Progenitor cell of endocrine pancreas (in vitro differentiated cells): ENCODE measurements around the gene CISTR. TPM values are rescaled to one million over a fixed set of nuclear protein-coding genes. Genes with fewer than 3 reads are reported as not detected.

Source experiments
- DNase-seq: peaks from one replicate; pipeline ENCODE4 v3.0.0; 2021; ENCODE audit warnings: low spot score; ENCODE audit not compliant: unreplicated experiment
- H3K27ac Mint-ChIP-seq: 2 replicates; pipeline ENCODE4 v1.8.0; 2021; ENCODE audit warnings: mild to moderate bottlenecking, moderate library complexity, mixed read lengths
- H3K27me3 Mint-ChIP-seq: 2 replicates; pipeline ENCODE4 v1.8.0; 2021; ENCODE audit warnings: mixed read lengths
- H3K36me3 Mint-ChIP-seq: 2 replicates; pipeline ENCODE4 v1.8.0; 2022; ENCODE audit warnings: mixed read lengths; ENCODE audit not compliant: insufficient read depth
- H3K4me1 Mint-ChIP-seq: 2 replicates; pipeline ENCODE4 v1.8.0; 2021; ENCODE audit warnings: low read depth, mixed read lengths
- H3K4me3 Mint-ChIP-seq: 2 replicates; pipeline ENCODE4 v1.8.0; 2021; ENCODE audit warnings: low read depth, mild to moderate bottlenecking, moderate library complexity, mixed read lengths
- H3K9me3 Mint-ChIP-seq: 2 replicates; pipeline ENCODE4 v1.8.0; 2021; ENCODE audit warnings: low read depth, mixed read lengths
- total RNA-seq: library from RNA; stranded (reverse); gene quantifications from 2 replicates; pipeline ENCODE4 v1.2.1, GENCODE V29; 2021
- TF ChIP-seq, protein P1 (sequence below): fragments of 200-600 bp; sonication (generic); IDR thresholded peaks from one replicate; pipeline ENCODE4 v1.5.0; 2021; ENCODE audit warnings: antibody characterized with exemption, mild to moderate bottlenecking; ENCODE audit not compliant: unreplicated experiment

CISTR gene
- total RNA-seq, 1 donor from 2014 or later, result not detected

DNA sequence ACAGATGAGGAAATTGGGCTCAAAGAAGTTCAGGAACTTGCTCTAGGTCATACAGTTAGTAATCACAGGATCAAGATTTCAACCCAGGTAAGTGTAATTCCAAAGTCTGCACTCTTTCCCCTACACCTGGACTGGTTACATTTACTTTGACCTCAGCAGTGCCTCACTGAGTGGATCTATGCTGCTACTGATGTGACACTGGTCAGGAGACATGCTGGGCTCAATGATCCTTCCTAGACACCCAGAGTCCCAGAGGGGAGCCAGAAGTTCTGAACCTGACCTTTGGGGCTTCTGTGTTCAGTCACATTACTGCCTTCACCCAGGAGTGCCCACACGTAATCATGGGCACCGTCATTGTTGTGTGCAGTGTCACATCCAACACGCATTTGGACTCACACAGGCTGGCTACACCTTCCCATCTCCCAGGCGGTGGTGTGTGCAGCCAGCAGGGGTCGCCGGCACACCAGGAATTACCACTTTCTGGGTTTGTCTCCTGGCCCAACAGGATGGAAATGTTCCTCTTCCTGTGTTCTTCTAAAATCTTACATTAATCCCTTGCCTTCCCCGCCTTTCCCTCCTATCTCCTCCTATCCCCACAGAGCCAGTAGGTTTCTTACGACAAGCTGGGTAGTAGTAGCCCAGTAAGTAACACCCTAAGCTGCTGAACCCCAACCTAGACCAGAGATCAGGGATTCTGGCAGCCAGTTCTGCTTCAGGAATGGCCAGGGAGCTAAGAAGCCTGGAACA, 50.1 kb downstream of the CISTR start:
- peak; percentile 61 for DNase-seq
- TF ChIP-seq, protein P1, sequence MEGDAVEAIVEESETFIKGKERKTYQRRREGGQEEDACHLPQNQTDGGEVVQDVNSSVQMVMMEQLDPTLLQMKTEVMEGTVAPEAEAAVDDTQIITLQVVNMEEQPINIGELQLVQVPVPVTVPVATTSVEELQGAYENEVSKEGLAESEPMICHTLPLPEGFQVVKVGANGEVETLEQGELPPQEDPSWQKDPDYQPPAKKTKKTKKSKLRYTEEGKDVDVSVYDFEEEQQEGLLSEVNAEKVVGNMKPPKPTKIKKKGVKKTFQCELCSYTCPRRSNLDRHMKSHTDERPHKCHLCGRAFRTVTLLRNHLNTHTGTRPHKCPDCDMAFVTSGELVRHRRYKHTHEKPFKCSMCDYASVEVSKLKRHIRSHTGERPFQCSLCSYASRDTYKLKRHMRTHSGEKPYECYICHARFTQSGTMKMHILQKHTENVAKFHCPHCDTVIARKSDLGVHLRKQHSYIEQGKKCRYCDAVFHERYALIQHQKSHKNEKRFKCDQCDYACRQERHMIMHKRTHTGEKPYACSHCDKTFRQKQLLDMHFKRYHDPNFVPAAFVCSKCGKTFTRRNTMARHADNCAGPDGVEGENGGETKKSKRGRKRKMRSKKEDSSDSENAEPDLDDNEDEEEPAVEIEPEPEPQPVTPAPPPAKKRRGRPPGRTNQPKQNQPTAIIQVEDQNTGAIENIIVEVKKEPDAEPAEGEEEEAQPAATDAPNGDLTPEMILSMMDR, result peak; percentile 89
- Mint-ChIP-seq H3K27me3 (peaks cover 90% of the 10 kb centered on the region), H3K9me3 (no peaks in the 10 kb centered on the region), H3K4me1 (peaks cover 5% of the 10 kb centered on the region), H3K4me3 (no peak overlapping the region), H3K36me3 (no peaks in the 10 kb centered on the region), H3K27ac (no peak overlapping the region)

- H3K9me3 Mint-ChIP-seq, result no peaks in the 10 kb centered on the region
- TF ChIP-seq, protein P1, result no peak
- H3K4me1 Mint-ChIP-seq, result peaks cover 14% of the 10 kb centered on the region
- H3K27ac Mint-ChIP-seq, result no peak overlapping the region
- H3K36me3 Mint-ChIP-seq, result no peaks in the 10 kb centered on the region
- H3K4me3 Mint-ChIP-seq, result no peak overlapping the region
- peaks cover 92% of the 10 kb centered on the region for H3K27me3 Mint-ChIP-seq
- no peak for DNase-seq
These were observed 51.2 kb downstream of the CISTR start for GRCh38 chr12:53700567-53700966.

DNA sequence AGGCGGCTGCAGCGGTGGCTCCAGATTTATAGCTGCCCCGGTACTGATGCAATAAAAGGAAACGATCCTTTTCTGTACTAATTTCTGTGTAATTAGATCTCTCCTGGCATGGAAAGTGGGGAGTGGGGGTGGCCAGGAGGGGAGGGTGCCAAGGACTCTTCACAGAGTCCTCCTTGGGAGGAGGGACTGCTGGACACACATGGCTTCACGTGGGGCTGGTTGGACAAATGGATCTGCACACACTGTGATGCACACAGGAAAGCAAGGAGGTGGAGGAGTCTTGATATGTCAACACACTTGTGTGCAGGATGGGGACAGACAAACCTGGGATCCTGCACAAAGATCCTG, 52.1 kb downstream of the CISTR start:
- no peaks in the 10 kb centered on the region for H3K36me3 Mint-ChIP-seq
- DNase-seq, result no peak
- no peaks in the 10 kb centered on the region for H3K9me3 Mint-ChIP-seq

GRCh38 chr12:53698948-53699677, 52.7 kb downstream of the CISTR start:
- H3K4me3 Mint-ChIP-seq, result no peak overlapping the region
- no peaks in the 10 kb centered on the region for H3K36me3 Mint-ChIP-seq
- peaks cover 19% of the 10 kb centered on the region for H3K4me1 Mint-ChIP-seq
- TF ChIP-seq, protein P1, result no peak
- DNase-seq, result no peak
- H3K27ac Mint-ChIP-seq, result no peak overlapping the region
- no peaks in the 10 kb centered on the region for H3K9me3 Mint-ChIP-seq
- H3K27me3 Mint-ChIP-seq, result peaks cover 98% of the 10 kb centered on the region

More for the DNA sequence above, 52.1 kb downstream of the CISTR start:
- TF ChIP-seq, protein P1, result no peak
- Mint-ChIP-seq H3K4me1 (peaks cover 19% of the 10 kb centered on the region), H3K27ac (no peak overlapping the region), H3K27me3 (peaks cover 98% of the 10 kb centered on the region), H3K4me3 (no peak overlapping the region)

DNA sequence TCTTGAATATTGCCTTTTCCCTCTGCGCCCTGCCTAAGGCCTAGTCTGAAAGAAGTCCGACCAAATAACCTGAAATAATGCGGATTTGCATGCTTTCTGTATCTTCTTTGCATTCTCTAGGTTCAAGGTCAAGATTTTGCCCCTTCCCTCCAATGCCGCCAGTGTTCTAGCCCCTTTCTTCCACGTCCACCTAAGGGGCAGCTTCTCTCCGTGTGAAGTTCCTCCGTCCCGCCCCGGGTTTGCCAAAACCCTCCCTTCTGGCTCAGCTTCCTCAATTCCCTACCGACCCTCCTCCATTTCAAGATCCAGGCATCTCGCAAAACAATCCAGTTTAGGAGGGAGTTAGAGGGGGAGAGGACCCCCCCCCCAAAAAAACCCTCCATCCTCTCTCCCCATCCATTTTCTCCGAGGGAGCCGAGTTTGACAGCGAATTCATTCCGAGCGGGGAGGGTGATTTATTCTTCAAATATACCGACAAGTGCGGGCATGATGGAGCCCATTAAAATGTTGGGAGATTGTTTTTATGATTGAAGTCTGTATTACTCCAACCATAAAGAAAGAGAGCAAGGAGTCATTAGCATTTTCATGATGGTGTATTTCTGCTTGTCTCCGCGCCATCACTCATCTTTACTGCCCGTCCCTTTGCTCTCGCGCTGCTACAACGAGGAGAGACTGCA, 55.0 kb downstream of the CISTR start:
- peak overlapping the region; percentile 19 for H3K4me3 Mint-ChIP-seq
- DNase-seq, result no peak
- no peaks in the 10 kb centered on the region for H3K36me3 Mint-ChIP-seq
- H3K4me1 Mint-ChIP-seq, result peaks cover 17% of the 10 kb centered on the region
- peaks cover 87% of the 10 kb centered on the region for H3K27me3 Mint-ChIP-seq
- H3K9me3 Mint-ChIP-seq, result no peaks in the 10 kb centered on the region
- peak overlapping the region; percentile 56 for H3K27ac Mint-ChIP-seq
- TF ChIP-seq, protein P1, result no peak

Other genes starting within 250 kb of the CISTR start
- not detected in 2 replicates for gene NPFF, start 244.5 kb downstream of the CISTR start, total RNA-seq
- 47.5 and 51.7 TPM in 2 replicates for gene ATF7, start 125.6 kb downstream of the CISTR start, total RNA-seq
- gene ATP5MC2, start 75.9 kb downstream of the CISTR start, total RNA-seq, result 316 and 327 TPM in 2 replicates
- 89.5 and 101 TPM in 2 replicates for gene CALCOCO1, start 24.5 kb downstream of the CISTR start, total RNA-seq
- not detected in 2 replicates for gene HOXC13, start 186.9 kb upstream of the CISTR start, total RNA-seq
- gene HOXC12, start 202.9 kb upstream of the CISTR start, total RNA-seq, result not detected in 2 replicates
- gene HOXC11, start 221.1 kb upstream of the CISTR start, total RNA-seq, result not detected in 2 replicates
- gene HOTAIR, start 223.0 kb upstream of the CISTR start, total RNA-seq, result not detected in 2 replicates
- not detected in 2 replicates for gene HOXC10, start 233.2 kb upstream of the CISTR start, total RNA-seq
- gene HOXC9, start 248.2 kb upstream of the CISTR start, total RNA-seq, result not detected in 2 replicates